ENCODE results near the gene RBFOX2. TPM values are rescaled to one million over a fixed set of nuclear protein-coding genes. Genes with fewer than 3 reads are reported as not detected.
A peak's percentile ranks its signal among the peaks of the same experiment; 100 is the strongest.
"Not testable (repeated sequence)": the region's sequence is repeated elsewhere in the genome, so short reads cannot be mapped to it uniquely, and the experiment has no call there.

The RBFOX2 gene
- total RNA-seq, 1 experiment from 2014 or later, result 77.7 TPM

GRCh38 chr22:35837101-35837727, 191.4 kb downstream of the RBFOX2 start:
- Histone ChIP-seq H3K4me3 (ENCODE audit: insufficient read depth, low read depth, low read length) (no peak overlapping the region), H3K27me3 (ENCODE audit: control insufficient read depth, insufficient read depth, low read length) (no peaks in the 10 kb centered on the region), H3K36me3 (replicated peaks; ENCODE audit: control insufficient read depth, insufficient read depth, low read length) (no peaks in the 10 kb centered on the region)
- DNase-seq, result no peak

- Histone ChIP-seq H3K4me3 (ENCODE audit: insufficient read depth, low read depth, low read length) (peak overlapping the region; percentile 21), H3K27me3 (ENCODE audit: control insufficient read depth, insufficient read depth, low read length) (no peaks in the 10 kb centered on the region), H3K36me3 (replicated peaks; ENCODE audit: control insufficient read depth, insufficient read depth, low read length) (no peaks in the 10 kb centered on the region)
- DNase-seq, result peak; percentile 50
Measured at GRCh38 chr22:35835998-35836691, 192.5 kb downstream of the RBFOX2 start.

GRCh38 chr22:35835267-35835997, 193.2 kb downstream of the RBFOX2 start:
- Histone ChIP-seq H3K36me3 (replicated peaks; ENCODE audit: control insufficient read depth, insufficient read depth, low read length) (no peaks in the 10 kb centered on the region), H3K4me3 (ENCODE audit: insufficient read depth, low read depth, low read length) (peak overlapping the region; percentile 21), H3K27me3 (ENCODE audit: control insufficient read depth, insufficient read depth, low read length) (no peaks in the 10 kb centered on the region)
- DNase-seq, result no peak

GRCh38 chr22:35834061-35834460, 194.6 kb downstream of the RBFOX2 start:
- H3K36me3 ChIP-seq (replicated peaks; ENCODE audit: control insufficient read depth, insufficient read depth, low read length), result no peaks in the 10 kb centered on the region
- no peak for DNase-seq
- no peak overlapping the region for H3K4me3 ChIP-seq (ENCODE audit: insufficient read depth, low read depth, low read length)
- no peaks in the 10 kb centered on the region for H3K27me3 ChIP-seq (ENCODE audit: control insufficient read depth, insufficient read depth, low read length)

GRCh38 chr22:35830305-35830704, 198.3 kb downstream of the RBFOX2 start:
- no peak overlapping the region for H3K4me3 ChIP-seq (ENCODE audit: insufficient read depth, low read depth, low read length)
- DNase-seq, result no peak
- no peaks in the 10 kb centered on the region for H3K27me3 ChIP-seq (ENCODE audit: control insufficient read depth, insufficient read depth, low read length)
- H3K36me3 ChIP-seq (replicated peaks; ENCODE audit: control insufficient read depth, insufficient read depth, low read length), result no peaks in the 10 kb centered on the region

GRCh38 chr22:35824256-35824655, 204.4 kb downstream of the RBFOX2 start:
- H3K27me3 ChIP-seq (ENCODE audit: control insufficient read depth, insufficient read depth, low read length), result no peaks in the 10 kb centered on the region
- no peak for DNase-seq
- H3K36me3 ChIP-seq (replicated peaks; ENCODE audit: control insufficient read depth, insufficient read depth, low read length), result no peaks in the 10 kb centered on the region
- H3K4me3 ChIP-seq (ENCODE audit: insufficient read depth, low read depth, low read length), result no peak overlapping the region

GRCh38 chr22:35821654-35822053, 207.0 kb downstream of the RBFOX2 start:
- Histone ChIP-seq H3K36me3 (replicated peaks; ENCODE audit: control insufficient read depth, insufficient read depth, low read length) (no peaks in the 10 kb centered on the region), H3K27me3 (ENCODE audit: control insufficient read depth, insufficient read depth, low read length) (no peaks in the 10 kb centered on the region), H3K4me3 (ENCODE audit: insufficient read depth, low read depth, low read length) (no peak overlapping the region)
- no peak for DNase-seq

GRCh38 chr22:35819421-35819820, 209.2 kb downstream of the RBFOX2 start:
- Histone ChIP-seq H3K27me3 (ENCODE audit: control insufficient read depth, insufficient read depth, low read length) (no peaks in the 10 kb centered on the region), H3K4me3 (ENCODE audit: insufficient read depth, low read depth, low read length) (no peak overlapping the region), H3K36me3 (replicated peaks; ENCODE audit: control insufficient read depth, insufficient read depth, low read length) (no peaks in the 10 kb centered on the region)

GRCh38 chr22:35818897-35819296, 209.7 kb downstream of the RBFOX2 start:
- Histone ChIP-seq H3K4me3 (ENCODE audit: insufficient read depth, low read depth, low read length) (no peak overlapping the region), H3K27me3 (ENCODE audit: control insufficient read depth, insufficient read depth, low read length) (no peaks in the 10 kb centered on the region), H3K36me3 (replicated peaks; ENCODE audit: control insufficient read depth, insufficient read depth, low read length) (no peaks in the 10 kb centered on the region)
- DNase-seq, result no peak

More at GRCh38 chr22:35819421-35819820, 209.2 kb downstream of the RBFOX2 start:
- DNase-seq, result no peak

GRCh38 chr22:35812600-35812999, 216.0 kb downstream of the RBFOX2 start:
- Histone ChIP-seq H3K4me3 (ENCODE audit: insufficient read depth, low read depth, low read length) (no peak overlapping the region), H3K36me3 (replicated peaks; ENCODE audit: control insufficient read depth, insufficient read depth, low read length) (no peaks in the 10 kb centered on the region; the same call in none of the 2 replicates), H3K27me3 (ENCODE audit: control insufficient read depth, insufficient read depth, low read length) (no peaks in the 10 kb centered on the region)
- DNase-seq, result no peak

GRCh38 chr22:35811670-35812069, 217.0 kb downstream of the RBFOX2 start:
- no peak for DNase-seq
- no peak overlapping the region for H3K4me3 ChIP-seq (ENCODE audit: insufficient read depth, low read depth, low read length)
- H3K27me3 ChIP-seq (ENCODE audit: control insufficient read depth, insufficient read depth, low read length), result no peaks in the 10 kb centered on the region
- no peaks in the 10 kb centered on the region; the same call in none of the 2 replicates for H3K36me3 ChIP-seq (replicated peaks; ENCODE audit: control insufficient read depth, insufficient read depth, low read length)

- Histone ChIP-seq H3K4me3 (ENCODE audit: insufficient read depth, low read depth, low read length) (no peak overlapping the region), H3K27me3 (ENCODE audit: control insufficient read depth, insufficient read depth, low read length) (no peaks in the 10 kb centered on the region), H3K36me3 (replicated peaks; ENCODE audit: control insufficient read depth, insufficient read depth, low read length) (no peaks in the 10 kb centered on the region; the same call in none of the 2 replicates)
- DNase-seq, result no peak
Measured at GRCh38 chr22:35809816-35810215, 218.8 kb downstream of the RBFOX2 start.

- Histone ChIP-seq H3K4me3 (ENCODE audit: insufficient read depth, low read depth, low read length) (no peak overlapping the region), H3K36me3 (replicated peaks; ENCODE audit: control insufficient read depth, insufficient read depth, low read length) (no peaks in the 10 kb centered on the region; the same call in none of the 2 replicates)
- DNase-seq, result no peak
Measured at GRCh38 chr22:35808377-35808776, 220.2 kb downstream of the RBFOX2 start.

GRCh38 chr22:35806668-35807067, 222.0 kb downstream of the RBFOX2 start:
- not testable (repeated sequence) for H3K27me3 ChIP-seq (ENCODE audit: control insufficient read depth, insufficient read depth, low read length); H3K36me3 ChIP-seq (replicated peaks; ENCODE audit: control insufficient read depth, insufficient read depth, low read length); DNase-seq; H3K4me3 ChIP-seq (ENCODE audit: insufficient read depth, low read depth, low read length)

More at GRCh38 chr22:35808377-35808776, 220.2 kb downstream of the RBFOX2 start:
- H3K27me3 ChIP-seq (ENCODE audit: control insufficient read depth, insufficient read depth, low read length), result no peaks in the 10 kb centered on the region

GRCh38 chr22:35805466-35805865, 223.2 kb downstream of the RBFOX2 start:
- DNase-seq, result no peak
- H3K4me3 ChIP-seq (ENCODE audit: insufficient read depth, low read depth, low read length), result no peak overlapping the region
- H3K27me3 ChIP-seq (ENCODE audit: control insufficient read depth, insufficient read depth, low read length), result no peaks in the 10 kb centered on the region
- H3K36me3 ChIP-seq (replicated peaks; ENCODE audit: control insufficient read depth, insufficient read depth, low read length), result no peaks in the 10 kb centered on the region; the same call in none of the 2 replicates
